SK-N-SH treated with all-trans-retinoic acid at 6 μM for 48 hours (cell line): Measurements from ENCODE around the gene RAF1.

ENCODE experiments used
- ATAC-seq: fragments of 200-7000 bp; cut with Tn5 transposase; 3 replicates; pipeline ENCODE4 v1.9.1; 2020; ENCODE audit warnings: mild to moderate bottlenecking, moderate library complexity
- ARNTL ChIP-seq: fragments of 450-650 bp; formaldehyde crosslinking; IDR thresholded peaks from 2 replicates; pipeline ENCODE4 v1.5.0; 2020; ENCODE audit warnings: low read depth, mild to moderate bottlenecking, moderate library complexity, borderline replicate concordance
- CREB5 ChIP-seq: fragments of 250-450 bp; sonication (Bioruptor Pico); IDR thresholded peaks from 2 replicates; pipeline ENCODE4 v1.5.1; 2020; ENCODE audit warnings: low read depth, mild to moderate bottlenecking, moderate library complexity
- CSDC2 ChIP-seq: fragments of 250-450 bp; sonication (Bioruptor Pico); IDR thresholded peaks from 2 replicates; pipeline ENCODE4 v1.5.0; 2020; ENCODE audit warnings: mild to moderate bottlenecking, moderate library complexity
- ESRRG ChIP-seq: fragments of 250-450 bp; sonication (Bioruptor Pico); IDR thresholded peaks from 2 replicates; pipeline ENCODE4 v1.6.1; 2021; ENCODE audit warnings: mild to moderate bottlenecking
- GLIS3 ChIP-seq: fragments of 250-450 bp; sonication (Bioruptor Pico); IDR thresholded peaks from 2 replicates; pipeline ENCODE4 v1.5.0; 2020; ENCODE audit warnings: mild to moderate bottlenecking, moderate library complexity
- ISL1 ChIP-seq: fragments of 250-450 bp; sonication (Bioruptor Pico); IDR thresholded peaks from 2 replicates; pipeline ENCODE4 v2.1.2; 2022; ENCODE audit warnings: mild to moderate bottlenecking, moderate library complexity
- OSR1 ChIP-seq: fragments of 250-450 bp; sonication (Bioruptor Pico); IDR thresholded peaks from 2 replicates; pipeline ENCODE4 v1.8.0; 2022; ENCODE audit warnings: moderate library complexity, mild to moderate bottlenecking, inconsistent platforms
- PPARA ChIP-seq: fragments of 250-450 bp; sonication (Bioruptor Pico); IDR thresholded peaks from 2 replicates; pipeline ENCODE4 v1.5.0; 2020; ENCODE audit warnings: mild to moderate bottlenecking, borderline replicate concordance
- RARB ChIP-seq: fragments of 250-450 bp; sonication (Bioruptor Pico); IDR thresholded peaks from 2 replicates; pipeline ENCODE4 v1.8.0; 2021; ENCODE audit warnings: mild to moderate bottlenecking, moderate library complexity
- SNAI2 ChIP-seq: fragments of 250-450 bp; sonication (Bioruptor Pico); IDR thresholded peaks from 2 replicates; pipeline ENCODE4 v1.5.0; 2020; ENCODE audit warnings: mild to moderate bottlenecking, moderate library complexity
- TCF4 ChIP-seq: fragments of 250-450 bp; sonication (Bioruptor Pico); IDR thresholded peaks from 2 replicates; pipeline ENCODE4 v1.8.0; 2021; ENCODE audit warnings: mild to moderate bottlenecking, moderate library complexity, borderline replicate concordance
- TOX ChIP-seq: fragments of 250-450 bp; sonication (Bioruptor Pico); IDR thresholded peaks from 2 replicates; pipeline ENCODE4 v1.8.0; 2021; ENCODE audit warnings: mild to moderate bottlenecking, moderate library complexity, borderline replicate concordance
- TSHZ2 ChIP-seq: fragments of 250-450 bp; sonication (Bioruptor Pico); IDR thresholded peaks from 2 replicates; pipeline ENCODE4 v1.5.0; 2020; ENCODE audit warnings: mild to moderate bottlenecking, moderate library complexity
- ZC3H10 ChIP-seq: fragments of 250-450 bp; sonication (Bioruptor Pico); IDR thresholded peaks from 2 replicates; pipeline ENCODE4 v1.5.1; 2021; ENCODE audit warnings: mild to moderate bottlenecking, moderate library complexity
- ZFP30 ChIP-seq: fragments of 450-650 bp; formaldehyde crosslinking; IDR thresholded peaks from 2 replicates; pipeline ENCODE4 v1.5.0; 2022; ENCODE audit warnings: mild to moderate bottlenecking, moderate library complexity
- ZNF565 ChIP-seq: fragments of 450-650 bp; formaldehyde crosslinking; conservative IDR thresholded peaks from 2 replicates; pipeline ENCODE4 v1.5.0; 2020; ENCODE audit warnings: low read depth, mild to moderate bottlenecking, moderate library complexity
- ZNF70 ChIP-seq: fragments of 450-650 bp; formaldehyde crosslinking; IDR thresholded peaks from 2 replicates; pipeline ENCODE4 v1.5.0; 2020; ENCODE audit warnings: mild to moderate bottlenecking, moderate library complexity
- ZNF8 ChIP-seq: fragments of 450-650 bp; formaldehyde crosslinking; IDR thresholded peaks from 2 replicates; pipeline ENCODE4 v1.5.0; 2020; ENCODE audit warnings: mild to moderate bottlenecking, moderate library complexity
- TF ChIP-seq, protein P1 (sequence below): fragments of 250-450 bp; sonication (Bioruptor Pico); IDR thresholded peaks from 2 replicates; pipeline ENCODE4 v1.8.0; 2021; ENCODE audit warnings: low read depth, mild to moderate bottlenecking, moderate library complexity, borderline replicate concordance
- TF ChIP-seq, protein P2 (sequence below): fragments of 250-450 bp; sonication (Bioruptor Pico); IDR thresholded peaks from 2 replicates; pipeline ENCODE4 v1.8.0; 2020; ENCODE audit warnings: mild to moderate bottlenecking, moderate library complexity, borderline replicate concordance

Gene RAF1

DNA sequence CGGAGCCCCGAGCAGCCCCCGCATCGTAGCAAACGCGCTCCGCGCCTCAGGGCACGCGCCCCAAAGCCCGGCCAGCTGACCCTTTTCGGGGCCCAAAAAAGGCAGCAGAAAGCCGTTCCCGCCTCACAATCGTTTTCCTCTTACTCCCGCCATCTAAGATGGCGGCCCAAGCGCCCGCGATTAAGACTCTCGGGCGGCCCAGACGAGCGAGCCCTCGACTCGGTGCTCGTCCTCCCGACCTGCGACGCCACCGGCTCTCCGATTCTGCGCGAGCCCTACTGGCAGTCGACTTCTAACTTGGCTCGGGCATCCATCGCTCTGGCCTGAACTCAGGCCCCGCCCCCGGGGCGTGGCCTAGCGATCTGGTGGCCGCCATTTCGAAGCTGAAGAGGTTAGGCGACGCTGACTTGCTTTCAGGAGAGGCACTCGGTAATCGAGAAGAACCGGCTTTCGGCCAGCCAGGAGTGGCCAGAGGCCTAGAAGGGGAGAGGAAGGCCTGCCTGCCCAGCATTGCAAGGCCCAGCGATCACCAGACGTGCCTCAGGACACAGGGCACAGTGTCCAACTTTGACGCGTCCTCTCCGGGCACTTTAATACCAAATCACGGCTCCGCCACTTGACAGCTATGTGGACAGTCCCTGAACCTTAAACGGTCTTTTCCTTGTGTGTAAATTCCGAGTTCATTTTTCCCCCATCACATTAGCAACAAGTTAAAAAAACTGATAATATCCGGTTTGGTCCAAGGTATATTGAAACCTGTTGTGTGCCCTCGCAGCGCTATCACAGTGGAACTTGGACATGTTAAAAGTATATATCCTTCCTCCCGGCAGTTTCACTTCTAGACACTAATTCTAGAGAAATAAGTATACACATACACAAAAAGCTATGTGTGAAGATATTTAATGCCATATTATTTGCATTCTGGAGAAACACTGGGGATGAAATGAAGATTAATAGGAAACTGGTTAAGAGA lies at the start of gene RAF1:
Gene RAF1, minus strand, starts transcription at position 182 of the 973 bp plus-strand sequence. CDS start 45,396 bp downstream, outside the sequence.
- TF ChIP-seq TCF4, result no peak
- TF ChIP-seq ESRRG (CRISPR knock-in tag), result no peak
- TF ChIP-seq GLIS3 (CRISPR knock-in tag), result no peak
- no peak for TF ChIP-seq ARNTL
- no peak for TF ChIP-seq CSDC2 (CRISPR knock-in tag)
- no peak for TF ChIP-seq RARB (CRISPR knock-in tag)
- TF ChIP-seq, protein P1, sequence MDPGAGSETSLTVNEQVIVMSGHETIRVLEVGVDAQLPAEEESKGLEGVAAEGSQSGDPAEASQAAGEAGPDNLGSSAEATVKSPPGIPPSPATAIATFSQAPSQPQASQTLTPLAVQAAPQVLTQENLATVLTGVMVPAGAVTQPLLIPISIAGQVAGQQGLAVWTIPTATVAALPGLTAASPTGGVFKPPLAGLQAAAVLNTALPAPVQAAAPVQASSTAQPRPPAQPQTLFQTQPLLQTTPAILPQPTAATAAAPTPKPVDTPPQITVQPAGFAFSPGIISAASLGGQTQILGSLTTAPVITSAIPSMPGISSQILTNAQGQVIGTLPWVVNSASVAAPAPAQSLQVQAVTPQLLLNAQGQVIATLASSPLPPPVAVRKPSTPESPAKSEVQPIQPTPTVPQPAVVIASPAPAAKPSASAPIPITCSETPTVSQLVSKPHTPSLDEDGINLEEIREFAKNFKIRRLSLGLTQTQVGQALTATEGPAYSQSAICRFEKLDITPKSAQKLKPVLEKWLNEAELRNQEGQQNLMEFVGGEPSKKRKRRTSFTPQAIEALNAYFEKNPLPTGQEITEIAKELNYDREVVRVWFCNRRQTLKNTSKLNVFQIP (CRISPR knock-in tag), result no peak
- no peak for TF ChIP-seq ZFP30 (CRISPR knock-in tag)
- no peak for TF ChIP-seq TSHZ2 (CRISPR knock-in tag)
- no peak for TF ChIP-seq TOX
- no peak for TF ChIP-seq ISL1
- TF ChIP-seq ZC3H10 (CRISPR knock-in tag), result no peak
- TF ChIP-seq CREB5, result no peak
- TF ChIP-seq PPARA, result no peak
- no peak for TF ChIP-seq SNAI2 (CRISPR knock-in tag)
- TF ChIP-seq ZNF565 (CRISPR knock-in tag), result no peak
- ATAC-seq, result peak; percentile 94

DNA sequence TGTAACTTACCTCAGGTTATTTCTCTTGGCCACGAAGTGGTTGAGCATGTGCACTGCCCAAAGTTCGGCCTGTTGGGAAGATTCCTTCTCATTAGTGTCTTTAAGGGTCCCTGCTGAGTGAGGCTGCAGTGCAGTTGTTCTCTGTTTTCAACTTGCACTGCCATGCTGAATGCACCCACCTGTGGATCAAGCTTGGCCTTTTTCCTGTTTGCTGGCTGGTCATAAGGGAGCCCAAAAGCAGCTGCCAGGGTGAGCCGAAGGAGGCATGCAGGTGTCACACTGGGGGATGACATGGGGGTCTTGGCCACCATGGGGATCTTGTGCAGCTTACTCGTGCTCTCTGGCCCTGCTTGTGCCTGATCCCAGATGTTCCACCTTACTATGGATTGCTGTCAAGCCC lies 46.1 kb upstream of the RAF1 start:
- TF ChIP-seq ISL1 (no peak), ZNF70 (CRISPR knock-in tag) (no peak), RARB (CRISPR knock-in tag) (no peak), TCF4 (no peak), ARNTL (no peak)
- ATAC-seq, result no peak

- no peak for TF ChIP-seq ISL1
- TF ChIP-seq GLIS3 (CRISPR knock-in tag), result no peak
- TF ChIP-seq ZFP30 (CRISPR knock-in tag), result no peak
- TF ChIP-seq, protein P1 (CRISPR knock-in tag), result no peak
- TF ChIP-seq, protein P2, sequence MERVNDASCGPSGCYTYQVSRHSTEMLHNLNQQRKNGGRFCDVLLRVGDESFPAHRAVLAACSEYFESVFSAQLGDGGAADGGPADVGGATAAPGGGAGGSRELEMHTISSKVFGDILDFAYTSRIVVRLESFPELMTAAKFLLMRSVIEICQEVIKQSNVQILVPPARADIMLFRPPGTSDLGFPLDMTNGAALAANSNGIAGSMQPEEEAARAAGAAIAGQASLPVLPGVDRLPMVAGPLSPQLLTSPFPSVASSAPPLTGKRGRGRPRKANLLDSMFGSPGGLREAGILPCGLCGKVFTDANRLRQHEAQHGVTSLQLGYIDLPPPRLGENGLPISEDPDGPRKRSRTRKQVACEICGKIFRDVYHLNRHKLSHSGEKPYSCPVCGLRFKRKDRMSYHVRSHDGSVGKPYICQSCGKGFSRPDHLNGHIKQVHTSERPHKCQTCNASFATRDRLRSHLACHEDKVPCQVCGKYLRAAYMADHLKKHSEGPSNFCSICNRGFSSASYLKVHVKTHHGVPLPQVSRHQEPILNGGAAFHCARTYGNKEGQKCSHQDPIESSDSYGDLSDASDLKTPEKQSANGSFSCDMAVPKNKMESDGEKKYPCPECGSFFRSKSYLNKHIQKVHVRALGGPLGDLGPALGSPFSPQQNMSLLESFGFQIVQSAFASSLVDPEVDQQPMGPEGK (CRISPR knock-in tag), result no peak
- no peak for TF ChIP-seq PPARA
- TF ChIP-seq TCF4, result no peak
- TF ChIP-seq ESRRG (CRISPR knock-in tag), result no peak
- TF ChIP-seq TOX, result no peak
- TF ChIP-seq OSR1 (CRISPR knock-in tag), result no peak
- TF ChIP-seq CSDC2 (CRISPR knock-in tag), result no peak
- no peak for TF ChIP-seq ARNTL
- no peak for TF ChIP-seq ZNF8
- no peak for TF ChIP-seq RARB (CRISPR knock-in tag)
- ATAC-seq, result no peak
Measured at GRCh38 chr3:12709334-12709733, 45.4 kb upstream of the RAF1 start.
